K562 (cell line): ENCODE results near the gene DMWD. TPM values are rescaled to one million over a fixed set of nuclear protein-coding genes. Genes with fewer than 3 reads are reported as not detected.

Source experiments
- HDAC8 ChIP-seq: fragments of 450-650 bp; IDR thresholded peaks from 2 replicates; pipeline ENCODE4 v1.6.1; 2016; ENCODE audit warnings: mild to moderate bottlenecking, missing genetic modification characterization, moderate library complexity, missing compliant biosample characterization
- KLF16 ChIP-seq: IDR thresholded peaks from 2 replicates; pipeline ENCODE4 v1.6.1; 2016; ENCODE audit warnings: antibody characterized with exemption
- NFATC3 ChIP-seq: fragments of 450-650 bp; IDR thresholded peaks from 2 replicates; pipeline ENCODE4 v1.6.1; 2017; ENCODE audit warnings: mild to moderate bottlenecking
- NFE2 ChIP-seq: IDR thresholded peaks from 2 replicates; pipeline ENCODE4 v1.6.1; 2014; ENCODE audit warnings: antibody characterized with exemption, low read depth
- NR2C1 ChIP-seq, 2 experiments: fragments of 450-650 bp; IDR thresholded peaks; 2 replicates each; pipeline ENCODE4 v1.6.1; 2017; ENCODE audit warnings: mild to moderate bottlenecking in 2 of 2, antibody characterized with exemption in 1 of 2, inconsistent platforms in 1 of 2, missing compliant biosample characterization in 1 of 2, missing genetic modification characterization in 1 of 2
- POLR2AphosphoS5 ChIP-seq: IDR thresholded peaks from 2 replicates; pipeline ENCODE4 v1.6.1; 2011; ENCODE audit warnings: mild to moderate bottlenecking, low read depth, low read length, moderate library complexity; ENCODE audit not compliant: control insufficient read depth, insufficient read depth
- RFX7 ChIP-seq: fragments of 250-450 bp; sonication (Bioruptor Pico); IDR thresholded peaks from 2 replicates; pipeline ENCODE4 v1.5.1; 2021; ENCODE audit warnings: mild to moderate bottlenecking
- STAG1 ChIP-seq: sonication (generic); formaldehyde crosslinking; IDR thresholded peaks from 2 replicates; pipeline ENCODE4 v1.5.0; 2020; ENCODE audit warnings: missing genetic modification reagents, borderline replicate concordance
- TARDBP ChIP-seq: fragments of 450-650 bp; IDR thresholded peaks from 2 replicates; pipeline ENCODE4 v1.6.1; 2016
- TCFL5 ChIP-seq: fragments of 250-450 bp; sonication (Bioruptor Pico); conservative IDR thresholded peaks from 2 replicates; pipeline ENCODE4 v1.6.1; 2021; ENCODE audit warnings: mild to moderate bottlenecking, moderate library complexity, matching md5 sums
- ZNF324 ChIP-seq: fragments of 250-450 bp; sonication (Bioruptor Pico); IDR thresholded peaks from 2 replicates; pipeline ENCODE4 v1.4.0; 2020; ENCODE audit warnings: mild to moderate bottlenecking
- ZNF668 ChIP-seq: fragments of 250-450 bp; sonication (Bioruptor Pico); IDR thresholded peaks from 2 replicates; pipeline ENCODE4 v1.8.0; 2022; ENCODE audit warnings: mild to moderate bottlenecking, inconsistent platforms
- polyA plus RNA-seq, 8 experiments: library from polyadenylated mRNA; depleted of rRNA in 4 of 8; stranded (reverse) in 5 of 8; unstranded in 3 of 8; fragments of >200 nt; fragmentation: Nextera tagmentation in 2 of 8; fragmentation: Illumina TruSeq in 1 of 8; extraction: Ambion mirVana in 2 of 8; extraction: Trizol in 1 of 8; gene quantifications; 2 replicates each; pipeline versions ENCODE4 v1.2.1 to v1.2.3, GENCODE V29; 2011 to 2014; ENCODE audit warnings: inconsistent platforms in 1 of 8, missing spikeins in 1 of 8
- total RNA-seq, 7 experiments: library from RNA; depleted of rRNA in 6 of 7; stranded (reverse); fragments of >200 nt in 6 of 7; fragmentation: Illumina TruSeq in 2 of 7; extraction: Trizol in 2 of 7; gene quantifications; 2 replicates each; pipeline versions ENCODE4 v1.2.1 to v1.2.3, GENCODE V29; 2011 to 2021; ENCODE audit warnings: low replicate concordance in 1 of 7
- TF ChIP-seq, protein P1 (sequence below): sonication (generic); formaldehyde crosslinking; IDR thresholded peaks from 2 replicates; pipeline ENCODE4 v1.8.1; 2023; ENCODE audit warnings: mild to moderate bottlenecking, missing genetic modification reagents
- TF ChIP-seq, protein P2 (sequence below), 3 experiments: fragments of 200-800 bp in 1 of 3; fragments of 250-450 bp in 1 of 3; fragments of 450-650 bp in 1 of 3; sonication (Bioruptor Pico) in 1 of 3; sonication (Bioruptor generic) in 1 of 3; formaldehyde crosslinking in 1 of 3; IDR thresholded peaks; 2 replicates each; pipeline versions ENCODE4 v1.6.1 to v1.8.0; 2016 to 2022; ENCODE audit warnings: mild to moderate bottlenecking in 2 of 3, missing genetic modification characterization in 2 of 3, missing compliant biosample characterization in 1 of 3, moderate library complexity in 1 of 3
- TF ChIP-seq, protein P3 (sequence below): sonication (generic); formaldehyde crosslinking; IDR thresholded peaks from 2 replicates; pipeline ENCODE4 v1.8.0; 2022; ENCODE audit warnings: mild to moderate bottlenecking, missing genetic modification reagents

The DMWD gene
- total and polyA plus RNA-seq, 9 of the 15 experiments (the other 6 are each of a cell fraction or from before 2014, with no cell fraction given), result 4.7 to 54.6 (median 19.0) TPM

DNA sequence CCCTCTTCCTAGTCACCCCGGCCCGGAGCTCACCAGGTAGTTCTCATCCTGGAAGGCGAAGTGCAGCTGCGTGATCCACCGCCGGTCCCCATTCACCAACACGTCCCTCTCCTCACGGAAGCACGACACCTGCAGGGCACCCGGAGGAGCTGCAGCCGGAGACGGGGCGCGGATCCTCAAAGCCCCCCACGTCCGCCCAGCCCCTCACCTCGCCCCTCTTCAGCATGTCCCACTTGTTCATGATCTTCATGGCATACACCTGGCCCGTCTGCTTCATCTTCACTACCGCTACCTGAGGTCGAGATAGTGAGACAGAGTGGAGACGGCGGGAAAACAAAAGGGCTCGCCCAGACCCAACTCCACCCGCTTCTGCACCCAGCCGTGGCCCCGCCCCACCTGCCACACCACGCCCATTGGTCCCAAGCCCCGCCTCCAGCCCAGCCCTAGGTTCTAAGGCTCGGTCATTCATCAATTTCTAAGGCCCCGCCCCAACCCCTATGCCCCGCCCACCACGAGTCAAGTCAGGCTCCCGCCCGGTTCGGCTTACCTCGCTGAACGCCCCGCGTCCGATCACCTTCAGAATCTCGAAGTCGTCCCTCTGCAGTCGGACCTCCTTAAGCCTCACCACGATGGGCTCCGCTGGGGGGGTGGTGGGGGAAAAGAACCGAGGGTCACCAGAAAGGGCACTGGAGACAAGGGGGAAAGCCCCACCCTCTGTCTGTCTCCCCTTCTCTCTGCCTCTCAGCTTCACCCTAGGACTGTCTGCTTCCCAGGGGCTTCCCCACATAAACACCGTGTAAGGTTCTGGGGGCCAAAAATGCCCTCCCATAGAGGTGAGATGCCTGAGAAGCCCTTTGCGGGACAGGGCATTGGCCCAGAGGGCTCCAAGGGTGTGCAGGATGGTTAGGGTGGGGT is 13.2 kb downstream of the DMWD start (continued):
- TF ChIP-seq, protein P1, sequence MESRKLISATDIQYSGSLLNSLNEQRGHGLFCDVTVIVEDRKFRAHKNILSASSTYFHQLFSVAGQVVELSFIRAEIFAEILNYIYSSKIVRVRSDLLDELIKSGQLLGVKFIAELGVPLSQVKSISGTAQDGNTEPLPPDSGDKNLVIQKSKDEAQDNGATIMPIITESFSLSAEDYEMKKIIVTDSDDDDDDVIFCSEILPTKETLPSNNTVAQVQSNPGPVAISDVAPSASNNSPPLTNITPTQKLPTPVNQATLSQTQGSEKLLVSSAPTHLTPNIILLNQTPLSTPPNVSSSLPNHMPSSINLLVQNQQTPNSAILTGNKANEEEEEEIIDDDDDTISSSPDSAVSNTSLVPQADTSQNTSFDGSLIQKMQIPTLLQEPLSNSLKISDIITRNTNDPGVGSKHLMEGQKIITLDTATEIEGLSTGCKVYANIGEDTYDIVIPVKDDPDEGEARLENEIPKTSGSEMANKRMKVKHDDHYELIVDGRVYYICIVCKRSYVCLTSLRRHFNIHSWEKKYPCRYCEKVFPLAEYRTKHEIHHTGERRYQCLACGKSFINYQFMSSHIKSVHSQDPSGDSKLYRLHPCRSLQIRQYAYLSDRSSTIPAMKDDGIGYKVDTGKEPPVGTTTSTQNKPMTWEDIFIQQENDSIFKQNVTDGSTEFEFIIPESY (CRISPR knock-in tag), result no peak
- TF ChIP-seq, protein P2, sequence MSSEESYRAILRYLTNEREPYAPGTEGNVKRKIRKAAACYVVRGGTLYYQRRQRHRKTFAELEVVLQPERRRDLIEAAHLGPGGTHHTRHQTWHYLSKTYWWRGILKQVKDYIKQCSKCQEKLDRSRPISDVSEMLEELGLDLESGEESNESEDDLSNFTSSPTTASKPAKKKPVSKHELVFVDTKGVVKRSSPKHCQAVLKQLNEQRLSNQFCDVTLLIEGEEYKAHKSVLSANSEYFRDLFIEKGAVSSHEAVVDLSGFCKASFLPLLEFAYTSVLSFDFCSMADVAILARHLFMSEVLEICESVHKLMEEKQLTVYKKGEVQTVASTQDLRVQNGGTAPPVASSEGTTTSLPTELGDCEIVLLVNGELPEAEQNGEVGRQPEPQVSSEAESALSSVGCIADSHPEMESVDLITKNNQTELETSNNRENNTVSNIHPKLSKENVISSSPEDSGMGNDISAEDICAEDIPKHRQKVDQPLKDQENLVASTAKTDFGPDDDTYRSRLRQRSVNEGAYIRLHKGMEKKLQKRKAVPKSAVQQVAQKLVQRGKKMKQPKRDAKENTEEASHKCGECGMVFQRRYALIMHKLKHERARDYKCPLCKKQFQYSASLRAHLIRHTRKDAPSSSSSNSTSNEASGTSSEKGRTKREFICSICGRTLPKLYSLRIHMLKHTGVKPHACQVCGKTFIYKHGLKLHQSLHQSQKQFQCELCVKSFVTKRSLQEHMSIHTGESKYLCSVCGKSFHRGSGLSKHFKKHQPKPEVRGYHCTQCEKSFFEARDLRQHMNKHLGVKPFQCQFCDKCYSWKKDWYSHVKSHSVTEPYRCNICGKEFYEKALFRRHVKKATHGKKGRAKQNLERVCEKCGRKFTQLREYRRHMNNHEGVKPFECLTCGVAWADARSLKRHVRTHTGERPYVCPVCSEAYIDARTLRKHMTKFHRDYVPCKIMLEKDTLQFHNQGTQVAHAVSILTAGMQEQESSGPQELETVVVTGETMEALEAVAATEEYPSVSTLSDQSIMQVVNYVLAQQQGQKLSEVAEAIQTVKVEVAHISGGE (CRISPR knock-in tag; IDR thresholded peaks at IDR 0.05), result no peak
- TF ChIP-seq KLF16 (0 out of 2 replicates have a peak, but pooled peaks have one; percentile 12), NR2C1 (IDR thresholded peaks at IDR 0.05) (no peak), NR2C1 (tag; IDR thresholded peaks at IDR 0.05) (no peak), HDAC8 (tag) (no peak), ZNF668 (CRISPR knock-in tag) (no peak), POLR2AphosphoS5 (no peak), TARDBP (no peak), TCFL5 (CRISPR knock-in tag) (no peak), ZNF324 (CRISPR knock-in tag) (no peak), RFX7 (CRISPR knock-in tag) (no peak), NFATC3 (no peak), STAG1 (CRISPR knock-in tag) (no peak), NFE2 (no peak)
- TF ChIP-seq, protein P3, sequence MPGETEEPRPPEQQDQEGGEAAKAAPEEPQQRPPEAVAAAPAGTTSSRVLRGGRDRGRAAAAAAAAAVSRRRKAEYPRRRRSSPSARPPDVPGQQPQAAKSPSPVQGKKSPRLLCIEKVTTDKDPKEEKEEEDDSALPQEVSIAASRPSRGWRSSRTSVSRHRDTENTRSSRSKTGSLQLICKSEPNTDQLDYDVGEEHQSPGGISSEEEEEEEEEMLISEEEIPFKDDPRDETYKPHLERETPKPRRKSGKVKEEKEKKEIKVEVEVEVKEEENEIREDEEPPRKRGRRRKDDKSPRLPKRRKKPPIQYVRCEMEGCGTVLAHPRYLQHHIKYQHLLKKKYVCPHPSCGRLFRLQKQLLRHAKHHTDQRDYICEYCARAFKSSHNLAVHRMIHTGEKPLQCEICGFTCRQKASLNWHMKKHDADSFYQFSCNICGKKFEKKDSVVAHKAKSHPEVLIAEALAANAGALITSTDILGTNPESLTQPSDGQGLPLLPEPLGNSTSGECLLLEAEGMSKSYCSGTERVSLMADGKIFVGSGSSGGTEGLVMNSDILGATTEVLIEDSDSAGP (CRISPR knock-in tag), result no peak
